RWPE1 (cell line): ENCODE results near the gene GSDME.

Experiments used
- CTCF ChIA-PET: fragments of 350-600 bp; sonication (Branson Sonifier 250); formaldehyde crosslinking; extraction: SDS; loops from one replicate; lab custom pipeline; 2021; lab: Yijun Ruan, JAX
- POLR2A ChIA-PET: fragments of 400-600 bp; formaldehyde crosslinking; extraction: SDS; loops from one replicate; lab custom pipeline; 2020; ENCODE audit warnings: antibody characterized with exemption; ENCODE audit not compliant: low non-redundant PET; lab: Yijun Ruan, JAX
- DNase-seq: peaks from one replicate; pipeline ENCODE4 v3.0.0; 2012; ENCODE audit warnings: low spot score
- H3K27ac ChIP-seq: fragments of 450-650 bp; 2 replicates; pipeline ENCODE4 v1.5.1; 2017
- CTCF ChIP-seq: fragments of 450-650 bp; conservative IDR thresholded peaks from 2 replicates; pipeline ENCODE4 v1.5.1; 2017; ENCODE audit warnings: low read depth, mild to moderate bottlenecking

GSDME gene

GRCh38 chr7:24788075-24788474 lies 30.8 kb upstream of the GSDME start:
- CTCF ChIA-PET = interaction anchor here (0.6 to 0.7 kb wide), 3 partner anchors 47 to 216 kb away, joined by 4 read pairs; no protein-coding TSS in a partner anchor
- H3K27ac ChIP-seq = no peak overlapping the region
- POLR2A ChIA-PET = no interaction called here

GRCh38 chr7:24786941-24787340 lies 29.7 kb upstream of the GSDME start:
- no peak for TF ChIP-seq CTCF

More at GRCh38 chr7:24788075-24788474, 30.8 kb upstream of the GSDME start:
- no peak for DNase-seq
- peak; percentile 55 for TF ChIP-seq CTCF

GRCh38 chr7:24786306-24786705 lies 29.0 kb upstream of the GSDME start:
- no peak for DNase-seq
- TF ChIP-seq CTCF = no peak
- no peak overlapping the region for H3K27ac ChIP-seq
- ChIA-PET POLR2A (no interaction called here), CTCF (no interaction called here)

More at GRCh38 chr7:24786941-24787340, 29.7 kb upstream of the GSDME start:
- peak overlapping the region; percentile 33; the same call in 1 of the 2 replicates for H3K27ac ChIP-seq
- POLR2A ChIA-PET = no interaction called here
- peak; percentile 59 for DNase-seq
- CTCF ChIA-PET = no interaction called here

GRCh38 chr7:24784277-24784676 lies 27.0 kb upstream of the GSDME start:
- no peak overlapping the region for H3K27ac ChIP-seq
- no peak for TF ChIP-seq CTCF
- DNase-seq = no peak
- ChIA-PET CTCF (no interaction called here), POLR2A (no interaction called here)

- H3K27ac ChIP-seq = no peak overlapping the region
- no peak for DNase-seq
- CTCF ChIA-PET = no interaction called here
- TF ChIP-seq CTCF = no peak
- POLR2A ChIA-PET = interaction anchor here (0.6 kb wide), 1 partner anchor 405 kb away, joined by 3 read pairs; no protein-coding TSS in a partner anchor
These were observed 26.4 kb upstream of the GSDME start for GRCh38 chr7:24783698-24784097.

GRCh38 chr7:24781106-24781505 lies 23.8 kb upstream of the GSDME start:
- H3K27ac ChIP-seq = no peak overlapping the region
- POLR2A ChIA-PET = no interaction called here
- no peak for DNase-seq
- CTCF ChIA-PET = no interaction called here
- no peak for TF ChIP-seq CTCF

GRCh38 chr7:24779283-24779655 lies 22.0 kb upstream of the GSDME start:
- no peak overlapping the region for H3K27ac ChIP-seq
- POLR2A ChIA-PET = no interaction called here
- no peak for TF ChIP-seq CTCF
- no peak for DNase-seq
- CTCF ChIA-PET = no interaction called here
